AG10803 (cell line): ENCODE measurements around the gene DACT1.

Source experiments
- DNase-seq: peaks from one replicate; pipeline ENCODE4 v3.0.0; 2010; ENCODE audit warnings: low read depth
- H3K4me3 ChIP-seq: 2 replicates; pipeline ENCODE4 v1.5.1; 2011; ENCODE audit warnings: mild to moderate bottlenecking, low read length, control low read depth
- CTCF ChIP-seq: conservative IDR thresholded peaks from 2 replicates; pipeline ENCODE4 v1.5.1; 2011; ENCODE audit warnings: mild to moderate bottlenecking, low read length, control low read depth, inconsistent platforms

The DACT1 gene

GRCh38 chr14:58667900-58668299, 30.1 kb downstream of the DACT1 start:
- DNase-seq = no peak
- H3K4me3 ChIP-seq = no peak overlapping the region
- TF ChIP-seq CTCF = no peak

GRCh38 chr14:58668848-58669480, 31.2 kb downstream of the DACT1 start:
- TF ChIP-seq CTCF = no peak
- DNase-seq = no peak
- H3K4me3 ChIP-seq = no peak overlapping the region

GRCh38 chr14:58669556-58670200, 31.9 kb downstream of the DACT1 start:
- DNase-seq = no peak
- no peak for TF ChIP-seq CTCF
- no peak overlapping the region for H3K4me3 ChIP-seq

GRCh38 chr14:58671024-58671423, 33.3 kb downstream of the DACT1 start:
- no peak for DNase-seq
- no peak for TF ChIP-seq CTCF
- H3K4me3 ChIP-seq = no peak overlapping the region

GRCh38 chr14:58671436-58671835, 33.7 kb downstream of the DACT1 start:
- TF ChIP-seq CTCF = no peak
- DNase-seq = no peak
- no peak overlapping the region for H3K4me3 ChIP-seq

- DNase-seq = no peak
- H3K4me3 ChIP-seq = no peak overlapping the region
- TF ChIP-seq CTCF = no peak
These were observed 36.0 kb downstream of the DACT1 start for GRCh38 chr14:58673722-58674121.

GRCh38 chr14:58677001-58677400, 39.2 kb downstream of the DACT1 start:
- TF ChIP-seq CTCF = no peak
- no peak for DNase-seq
- no peak overlapping the region for H3K4me3 ChIP-seq
